GM21390 (cell line): ENCODE measurements around the gene CARD11.
A peak's percentile ranks its signal among the peaks of the same experiment; 100 is the strongest.

ENCODE experiments used
- ATAC-seq: cut with Tn5 transposase; IDR thresholded peaks from one replicate; pipeline ENCODE4 v1.9.1; 2021; ENCODE audit not compliant: unreplicated experiment

The CARD11 gene

DNA sequence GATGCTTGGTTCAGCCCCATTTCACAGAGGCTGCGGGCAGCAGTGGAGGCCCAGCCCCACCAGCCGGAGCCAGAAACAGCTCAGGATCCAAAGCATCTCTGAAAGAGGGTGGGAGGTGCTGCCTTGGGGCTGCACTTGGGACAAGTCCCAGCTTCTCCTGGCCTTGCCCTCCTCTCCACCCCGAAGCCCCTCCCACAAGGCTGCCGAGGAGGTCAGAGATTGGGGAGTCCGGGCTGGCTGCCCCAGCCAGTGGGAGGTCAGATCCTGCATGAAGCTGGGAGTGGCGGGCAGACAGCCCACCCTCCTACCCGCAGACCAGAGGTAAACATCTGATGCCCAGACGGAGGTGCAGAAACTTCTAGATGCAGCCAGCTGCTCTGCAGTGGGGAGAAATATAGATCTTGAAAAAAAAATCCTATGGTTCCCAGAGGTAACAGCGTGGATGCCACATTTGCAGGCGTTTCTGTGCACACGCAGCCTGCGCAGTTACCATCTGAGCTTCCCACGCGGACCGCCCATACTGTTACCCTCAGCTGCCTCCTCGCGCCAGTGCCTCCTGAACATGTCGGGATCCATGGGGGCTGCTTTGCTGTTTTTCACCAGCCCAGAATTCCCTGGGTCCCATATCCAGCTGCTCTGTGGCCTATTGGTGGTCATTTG is 162.7 kb downstream of the CARD11 start:
- no peak for ATAC-seq

DNA sequence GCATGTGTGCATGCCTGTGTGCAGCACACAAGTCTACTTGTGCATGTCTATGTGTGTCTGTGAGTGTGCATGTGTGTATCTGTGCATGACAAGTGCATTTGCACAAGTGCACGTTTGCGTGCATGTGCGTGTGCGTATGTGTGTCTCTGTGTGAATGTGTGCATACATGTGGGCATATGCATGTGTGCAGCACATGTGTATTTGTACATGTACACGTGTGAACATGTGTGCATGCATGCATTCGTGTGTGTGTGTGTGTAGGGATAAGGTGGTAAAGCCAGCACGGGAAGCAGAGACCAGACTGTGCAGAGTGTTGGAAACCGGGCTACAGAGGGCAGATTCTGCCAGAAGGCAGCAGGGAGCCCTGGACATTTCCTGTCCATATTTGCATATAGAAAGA is 163.6 kb downstream of the CARD11 start:
- ATAC-seq = no peak

DNA sequence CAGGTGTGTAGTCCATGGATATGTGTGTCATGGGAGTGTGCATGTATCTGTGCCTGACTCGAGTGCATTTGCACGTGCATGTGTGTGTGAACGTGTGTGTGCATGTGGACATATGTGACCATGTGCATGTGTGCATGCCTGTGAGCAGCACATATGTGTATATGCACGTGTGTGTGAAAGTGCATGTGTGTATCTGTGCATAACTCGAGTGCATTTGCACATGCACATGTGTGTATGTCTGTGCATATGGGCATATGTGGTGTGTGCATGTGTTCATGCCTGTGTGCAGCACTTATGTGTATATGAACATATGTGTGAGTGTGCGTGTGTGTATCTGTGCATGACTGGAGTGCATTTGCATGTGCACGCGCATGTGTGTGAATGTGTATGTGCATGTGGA is 164.3 kb downstream of the CARD11 start:
- ATAC-seq = no peak

DNA sequence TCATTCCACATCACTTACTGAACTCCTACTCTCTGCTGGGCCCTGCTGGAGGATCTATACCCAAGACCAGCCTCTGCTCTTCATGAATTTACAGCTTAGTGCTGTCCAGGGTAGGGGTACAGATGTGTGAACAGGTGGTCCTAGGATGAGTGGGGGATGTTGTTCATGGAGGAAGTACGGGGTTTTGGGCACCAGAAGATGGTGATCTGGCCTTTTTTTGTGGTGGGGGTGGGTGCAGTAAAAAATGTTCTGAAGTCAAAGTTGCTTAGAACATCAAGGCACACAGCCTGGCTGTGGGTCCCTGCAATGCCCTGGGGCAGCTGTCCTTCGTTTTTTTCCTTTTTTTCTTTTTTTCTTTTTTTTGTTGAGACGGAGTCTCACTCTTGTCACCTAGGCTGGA is 165.4 kb downstream of the CARD11 start:
- no peak for ATAC-seq

DNA sequence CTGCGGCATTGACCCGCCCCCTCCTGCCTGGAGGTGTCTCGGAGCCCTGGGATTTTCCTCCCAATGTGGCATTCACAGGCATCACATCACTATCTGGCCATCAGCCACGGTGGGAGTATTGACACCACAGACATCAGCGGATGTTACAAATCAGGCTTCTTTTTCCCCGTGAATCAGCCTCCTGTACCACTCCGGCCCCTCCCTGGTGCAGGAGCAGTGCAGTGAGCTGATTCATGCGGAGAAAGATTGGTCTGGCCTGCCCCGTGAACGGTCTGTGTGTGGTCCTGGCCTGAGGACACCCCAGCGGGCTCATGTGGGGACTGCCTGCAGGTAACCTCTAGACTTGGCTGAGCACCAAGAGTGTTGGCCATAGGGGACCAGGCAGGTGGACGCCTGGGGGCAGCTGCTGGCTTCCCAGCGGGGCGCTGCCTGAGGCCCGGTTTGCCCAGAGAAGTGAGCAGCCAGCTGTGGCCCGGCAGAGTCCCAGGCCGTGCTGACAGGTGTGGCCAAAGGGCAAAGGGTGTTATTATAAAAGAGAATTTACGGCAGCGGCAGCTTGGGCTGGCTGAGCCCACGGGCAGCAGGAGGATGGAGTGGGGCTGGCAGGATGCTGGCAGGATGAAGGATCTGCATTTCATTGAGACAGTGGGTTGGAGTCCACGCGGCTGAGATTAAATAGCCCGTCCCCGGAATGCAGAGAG is 167.5 kb downstream of the CARD11 start:
- ATAC-seq = no peak

DNA sequence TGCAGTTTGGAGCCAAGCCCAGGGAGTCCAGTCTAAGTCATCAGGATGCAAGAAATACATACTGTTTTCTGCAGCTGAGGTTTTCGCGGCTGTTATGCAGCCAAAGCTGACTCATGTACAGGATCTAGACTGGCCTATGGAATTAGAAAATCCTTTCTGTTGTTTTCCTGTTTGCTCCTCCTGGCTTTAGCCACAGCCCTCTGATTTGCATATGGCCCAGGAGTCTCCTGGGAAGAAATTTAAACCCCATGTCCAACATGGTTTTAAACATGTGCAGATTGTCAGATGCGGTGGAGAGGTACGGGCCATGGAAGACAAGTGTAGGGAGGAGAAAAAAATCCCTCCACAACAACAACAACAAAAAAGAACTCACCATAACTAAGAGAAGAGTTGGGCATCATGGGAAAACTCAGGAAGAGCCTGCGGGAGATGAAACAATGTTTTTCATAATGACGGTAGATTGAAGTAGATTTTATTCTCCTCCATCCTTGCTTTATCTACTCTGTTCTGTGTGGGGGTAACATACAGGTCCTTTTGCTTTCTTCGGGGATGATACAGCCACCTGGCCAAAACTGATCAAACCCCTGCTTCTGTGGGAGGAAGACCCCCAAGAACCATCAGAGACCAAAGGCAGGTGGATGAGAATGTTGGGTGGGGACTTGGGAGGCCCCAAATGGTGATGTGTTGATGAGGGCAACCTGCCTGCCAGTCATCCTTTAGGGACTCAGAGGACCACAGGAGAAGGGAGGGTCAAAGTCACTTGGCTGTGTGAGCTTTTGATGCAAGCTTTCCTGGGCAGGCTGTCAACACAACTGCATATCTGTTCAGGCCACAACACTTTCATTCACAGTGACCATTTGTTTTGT is 169.7 kb downstream of the CARD11 start:
- ATAC-seq = no peak

DNA sequence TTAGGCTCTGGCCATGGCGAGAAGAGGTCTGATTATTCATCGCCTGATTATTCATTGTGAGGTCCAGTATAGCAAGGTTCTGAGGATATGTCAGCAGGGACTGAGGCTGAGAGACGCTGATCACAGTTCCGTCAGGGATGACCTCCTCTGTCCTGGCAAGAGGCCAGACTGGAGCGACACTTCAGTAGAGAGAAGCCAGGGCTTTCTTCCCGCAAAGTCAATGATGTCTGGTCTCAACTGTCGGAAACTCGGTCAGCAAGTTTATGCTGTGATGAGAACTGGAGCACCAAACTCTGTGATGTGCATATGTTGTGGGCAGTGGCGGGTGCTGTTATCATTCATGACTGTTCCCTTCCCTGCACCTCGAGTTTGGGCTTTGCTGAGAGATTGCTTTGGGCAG is 170.5 kb downstream of the CARD11 start:
- ATAC-seq = no peak

DNA sequence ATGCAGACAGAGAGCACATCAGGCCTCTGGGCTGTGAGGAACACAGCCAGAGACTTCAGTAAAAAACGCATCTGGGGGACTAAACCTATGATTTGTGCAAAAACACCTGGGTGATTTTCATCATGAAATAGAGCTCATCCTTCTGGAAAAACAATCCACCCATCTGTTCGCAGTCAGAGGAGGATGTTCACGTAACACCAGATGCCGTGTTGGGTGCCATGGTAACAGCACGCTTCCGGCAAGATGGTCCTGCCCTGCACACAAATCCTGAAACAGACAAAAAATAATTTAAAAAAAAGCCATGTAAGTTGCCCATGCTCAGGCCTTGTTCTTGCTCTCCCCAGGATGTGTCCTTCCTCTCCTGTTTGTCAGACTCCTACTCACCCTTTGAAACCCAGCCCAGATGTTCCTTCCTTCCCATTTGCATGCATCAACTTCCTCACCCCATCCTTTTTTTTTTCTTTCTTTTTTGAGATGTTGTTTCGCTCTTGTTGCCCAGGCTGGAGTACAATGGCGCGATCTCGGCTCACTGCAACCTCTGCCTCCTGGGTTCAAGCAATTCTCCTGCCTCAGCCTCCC is 171.3 kb downstream of the CARD11 start:
- ATAC-seq = no peak

DNA sequence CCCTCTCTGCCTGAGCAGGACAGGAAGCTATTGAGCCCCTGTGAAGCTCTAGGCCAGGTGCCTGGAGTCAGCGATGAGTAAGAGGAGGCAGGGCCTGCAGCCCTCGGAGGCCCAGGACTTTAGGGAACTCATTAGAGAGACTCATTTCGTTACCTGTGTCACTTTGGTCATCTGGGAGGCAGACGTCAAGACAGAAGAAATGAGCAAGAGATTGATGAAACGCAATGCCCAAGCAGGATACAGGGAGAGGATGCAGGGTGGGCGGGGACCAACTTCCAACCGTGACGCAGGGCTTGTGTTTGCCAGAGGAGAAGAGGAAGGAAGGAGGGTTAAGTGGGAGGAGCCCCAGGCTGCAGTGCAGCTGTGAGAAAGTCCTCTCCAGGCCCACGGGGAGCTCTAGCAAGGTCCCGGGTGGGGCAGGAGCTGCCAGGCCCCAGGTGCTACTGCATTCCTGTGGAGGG is 173.2 kb downstream of the CARD11 start:
- ATAC-seq = no peak

DNA sequence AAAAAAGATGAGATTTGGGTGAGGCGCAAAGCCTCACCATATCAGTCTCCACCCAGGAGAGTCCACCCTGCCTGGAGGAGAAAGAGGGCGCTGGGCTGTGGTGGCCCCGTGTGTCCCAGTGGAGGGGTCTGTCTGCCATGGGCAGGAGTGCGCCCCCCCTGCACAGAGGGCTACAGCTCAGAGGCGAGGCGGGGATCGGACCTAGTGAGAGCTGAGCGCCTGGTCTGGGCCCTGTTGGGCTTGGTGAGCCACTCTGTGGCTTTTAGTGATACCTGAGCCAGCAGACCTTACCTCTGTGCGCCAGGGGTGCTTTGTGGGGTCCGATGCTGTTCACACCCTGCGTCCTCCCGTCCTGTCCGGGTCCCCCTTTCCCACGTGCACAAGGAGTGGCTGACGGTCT is 173.7 kb downstream of the CARD11 start:
- no peak for ATAC-seq

DNA sequence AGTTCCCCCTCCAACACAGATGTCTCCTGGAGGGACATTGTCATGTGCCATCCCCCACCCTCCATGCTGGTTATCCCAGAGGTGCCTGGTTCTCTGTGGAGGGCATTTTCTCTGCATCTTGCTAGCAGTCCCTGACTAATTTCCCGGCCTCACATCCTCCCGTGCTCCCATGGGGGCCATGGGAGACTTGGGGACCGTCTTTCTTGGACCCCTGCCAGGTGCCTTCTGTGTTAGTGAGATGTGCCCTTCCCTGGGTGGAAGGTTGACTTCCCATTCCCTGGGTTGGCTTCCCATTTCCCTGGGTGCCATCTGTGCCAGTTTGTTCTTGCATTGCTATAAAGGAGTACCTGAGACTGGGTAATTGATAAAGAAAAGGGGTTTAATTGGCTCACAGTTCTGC is 177.1 kb downstream of the CARD11 start:
- no peak for ATAC-seq

DNA sequence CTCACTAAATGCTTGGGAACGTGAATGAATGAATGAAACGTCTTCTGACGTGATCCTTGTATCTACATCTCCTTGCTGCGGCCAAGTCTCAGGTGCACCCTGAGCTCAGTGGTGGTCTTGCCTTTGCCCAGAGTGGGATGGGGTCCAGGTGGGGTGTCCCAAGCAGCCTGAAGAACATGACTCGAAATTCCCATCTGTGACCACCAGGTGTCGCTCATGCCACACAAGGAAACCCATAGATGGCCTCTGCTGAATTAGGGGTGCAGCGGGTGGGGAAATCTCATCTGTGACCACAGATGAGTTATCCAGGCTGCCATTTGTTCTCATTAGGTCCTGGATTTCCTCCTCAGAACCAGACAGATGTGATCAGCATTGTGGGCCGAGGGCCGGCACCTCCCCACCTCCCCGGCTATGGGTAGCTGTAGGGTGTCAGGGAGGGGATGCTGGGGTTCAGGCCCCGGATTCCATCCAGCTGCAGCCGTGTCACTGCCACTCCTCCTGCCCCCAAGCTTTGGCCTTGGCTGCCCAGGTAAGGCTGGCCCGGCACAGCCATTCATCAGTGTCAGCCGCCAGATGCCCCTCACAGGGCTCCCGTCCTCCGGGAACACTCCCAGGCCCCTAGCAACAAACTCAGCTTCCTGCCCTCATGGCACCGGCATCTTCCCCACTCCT is 178.5 kb downstream of the CARD11 start:
- ATAC-seq = peak; percentile 38

DNA sequence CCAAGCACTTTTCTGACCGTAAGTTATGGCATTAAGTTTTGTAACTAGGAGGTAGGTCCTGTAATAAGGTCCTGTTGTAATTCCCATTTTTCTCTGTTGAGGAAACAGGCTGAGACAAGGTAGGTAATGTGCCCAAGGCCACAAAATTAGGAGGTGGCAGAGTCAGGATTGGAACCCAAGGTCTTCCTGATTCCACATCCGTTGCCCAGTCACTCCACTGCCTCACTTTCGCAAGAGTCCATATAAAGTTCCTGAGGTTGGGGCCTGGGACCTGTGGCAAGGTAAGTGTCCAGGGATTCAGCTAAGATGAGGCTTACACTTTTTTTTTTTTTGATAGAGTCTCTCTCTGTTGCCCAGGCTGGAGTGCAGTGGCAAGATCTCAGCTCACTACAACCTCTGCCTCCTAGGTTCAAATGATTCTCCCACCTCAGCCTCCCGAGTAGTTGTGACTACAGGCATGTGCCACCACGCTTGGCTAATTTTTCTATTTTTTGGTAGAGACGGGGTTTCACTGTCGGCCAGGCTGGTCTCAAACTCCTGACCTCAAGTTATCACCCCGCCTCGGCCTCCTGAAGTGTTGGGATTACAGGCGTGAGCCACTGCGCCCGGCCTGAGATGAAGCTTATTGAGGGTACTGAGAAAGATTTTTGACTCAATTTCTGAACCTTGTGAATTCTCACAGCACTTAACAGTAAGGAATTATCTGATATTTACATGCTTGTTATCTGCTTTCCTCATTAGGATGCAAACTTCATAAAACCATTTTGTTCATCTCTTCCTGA is 179.3 kb downstream of the CARD11 start:
- ATAC-seq = no peak

DNA sequence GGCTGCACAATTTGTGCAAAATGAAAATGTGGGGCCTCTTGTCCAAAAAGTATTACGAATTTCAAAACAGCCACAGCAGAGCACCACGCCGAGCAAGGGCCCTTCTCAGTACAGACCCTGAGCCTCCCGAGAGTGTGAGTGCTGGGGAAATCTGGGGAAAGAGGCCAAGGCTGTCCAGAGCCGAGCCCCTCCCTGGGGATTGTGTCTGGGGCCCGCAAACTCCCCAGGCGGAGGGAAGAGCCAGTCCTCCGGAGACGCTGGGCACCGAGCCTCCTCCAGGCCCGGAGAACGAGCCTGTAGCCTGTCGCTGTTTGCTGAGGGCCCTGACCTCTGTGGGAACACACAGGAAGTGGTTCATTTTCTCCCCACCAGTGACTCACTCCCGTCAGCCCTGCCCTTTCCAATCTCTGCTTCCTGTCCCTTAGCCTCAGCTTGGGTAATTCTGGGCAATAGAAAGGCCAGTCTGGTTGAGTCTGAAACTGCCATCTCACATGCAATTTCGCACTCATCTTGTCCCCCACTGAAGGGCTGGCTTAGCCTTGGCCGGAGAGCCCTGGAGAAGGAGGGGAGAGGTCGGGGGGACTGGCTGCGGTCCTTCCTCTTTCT is 180.1 kb downstream of the CARD11 start:
- ATAC-seq = peak; percentile 94

DNA sequence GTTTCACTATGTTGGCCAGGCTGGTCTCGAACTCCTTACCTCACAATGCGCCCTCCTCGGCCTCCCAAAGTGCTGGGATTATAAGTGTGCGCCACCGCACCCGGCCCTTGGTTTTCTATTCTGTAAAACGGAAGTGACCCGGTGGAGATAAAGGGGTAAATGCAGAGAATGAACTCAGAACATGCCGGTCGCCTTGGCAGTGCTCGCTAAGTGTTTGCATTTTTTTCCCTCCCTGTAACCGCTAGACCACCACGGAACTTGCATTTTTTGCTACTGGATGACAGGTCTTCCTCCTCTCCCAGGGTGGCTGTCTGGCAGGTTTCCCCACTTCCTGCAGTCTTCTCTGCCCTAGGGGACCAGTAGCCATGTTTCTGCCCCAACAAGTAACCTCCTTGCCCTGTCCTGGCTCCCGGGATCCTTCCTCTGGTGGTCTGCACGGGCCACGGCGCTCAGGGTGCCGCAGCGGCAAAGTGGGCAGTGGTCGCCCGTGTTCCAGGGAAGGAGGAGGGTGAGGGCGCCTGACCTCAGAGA is 180.8 kb downstream of the CARD11 start:
- no peak for ATAC-seq

DNA sequence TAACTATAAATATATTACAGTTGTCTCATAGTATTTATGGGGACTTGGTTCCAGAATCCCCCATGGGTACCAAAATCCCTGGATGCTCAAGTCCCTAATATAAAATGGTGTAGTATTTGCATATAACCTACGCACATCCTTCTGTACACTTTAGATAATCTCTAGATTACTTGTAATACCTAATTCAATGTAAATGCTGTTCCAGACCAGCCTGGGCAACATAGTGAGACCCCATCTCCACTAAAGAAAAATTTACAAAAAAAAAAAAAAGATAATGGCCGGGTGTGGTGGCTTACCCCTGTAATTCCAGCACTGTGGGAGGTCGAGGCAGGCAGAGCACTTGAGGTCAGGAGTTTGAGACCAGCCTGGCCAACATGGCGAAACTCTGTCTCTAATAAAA is 182.2 kb downstream of the CARD11 start:
- ATAC-seq = no peak

DNA sequence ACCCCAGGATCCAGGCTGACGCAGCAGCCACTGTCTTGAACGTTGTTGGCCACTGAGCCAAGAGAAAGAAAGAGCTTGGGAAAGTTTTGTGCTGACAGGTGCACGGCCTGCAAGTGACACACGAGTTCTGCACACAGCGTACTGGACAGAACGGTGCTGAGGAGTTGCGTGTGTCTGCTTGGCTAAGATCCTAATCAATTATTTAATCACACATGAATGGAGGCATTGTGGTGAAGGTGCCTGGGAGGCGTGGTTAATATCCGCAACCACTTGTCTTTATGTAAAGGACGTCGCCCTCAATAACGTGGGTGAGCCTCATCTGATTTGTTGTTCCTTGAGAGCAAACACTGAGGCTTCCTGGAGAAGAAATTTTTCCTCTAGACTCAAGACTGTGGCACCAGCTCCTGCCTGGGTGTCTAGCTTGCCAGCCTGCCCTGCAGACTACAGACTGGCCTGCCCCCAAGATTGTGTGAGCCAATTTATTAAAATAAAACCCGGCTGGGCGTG is 183.0 kb downstream of the CARD11 start:
- ATAC-seq = no peak

DNA sequence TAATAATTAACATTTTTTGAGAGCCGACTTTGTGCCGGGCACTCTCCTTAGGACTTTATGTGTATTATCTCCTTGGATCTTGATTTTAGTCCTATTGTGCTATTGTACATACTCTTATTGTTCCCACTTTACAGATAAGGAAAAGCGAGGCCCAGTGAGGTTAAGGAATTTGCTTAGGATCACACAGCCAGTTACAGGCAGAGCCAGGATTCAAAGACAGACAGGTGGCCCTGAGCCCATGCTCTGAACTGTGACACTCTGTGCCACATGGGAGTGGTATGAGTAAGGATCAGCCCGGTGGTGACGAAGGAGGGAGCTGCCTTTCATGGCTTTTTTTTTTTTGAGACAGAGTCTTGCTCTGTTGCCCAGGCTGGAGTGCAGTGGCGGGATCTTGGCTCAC is 183.7 kb downstream of the CARD11 start:
- no peak for ATAC-seq

DNA sequence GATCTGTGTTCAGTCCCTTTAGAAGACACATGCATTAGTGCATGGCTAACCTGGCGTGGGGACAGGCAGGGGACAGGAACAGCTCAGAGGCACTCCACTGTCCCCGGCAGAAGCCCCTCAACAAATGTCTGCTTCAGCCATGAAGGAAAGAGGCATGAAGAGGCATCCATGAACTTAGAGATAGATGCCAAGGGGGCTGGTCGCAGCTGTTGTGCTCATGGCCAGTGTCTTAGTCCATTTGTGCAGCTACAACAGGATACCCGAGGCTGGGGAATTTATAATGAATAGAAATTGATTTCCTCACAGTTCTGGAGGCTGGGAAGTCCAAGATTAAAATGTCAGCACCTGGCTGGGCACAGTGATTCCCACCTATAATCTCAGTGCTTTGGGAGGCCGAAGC is 185.0 kb downstream of the CARD11 start:
- no peak for ATAC-seq
